SIG-M5 treated with dmso at 0.1 percent for 504 hours (cell line): ENCODE data around the gene KLHL5.

Experiments
- DNase-seq: peaks from one replicate; lab custom pipeline; 2025; ENCODE audit not compliant: unreplicated experiment; lab: John Stamatoyannopoulos, UW

Gene KLHL5

DNA sequence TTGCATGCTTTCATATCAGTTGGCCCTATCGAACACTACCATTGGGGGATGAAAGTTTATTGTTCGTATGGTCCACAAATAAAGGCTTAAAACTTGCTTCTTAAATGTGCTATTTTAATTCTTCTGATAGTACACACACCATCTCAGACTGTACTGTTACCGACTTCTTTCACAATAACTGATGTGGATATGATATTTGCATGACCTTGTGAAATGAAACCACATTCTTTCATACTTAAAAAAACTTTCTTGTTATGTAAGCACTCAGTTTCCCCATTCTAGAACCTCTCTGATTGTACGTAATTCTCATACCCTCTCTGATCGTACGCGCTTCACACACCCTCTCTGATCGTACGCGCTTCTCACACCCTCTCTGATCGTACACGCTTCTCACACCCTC, 108.3 kb downstream of the KLHL5 start:
- DNase-seq, result no peak
